PC-9 (cell line): ENCODE results near the gene CDC42EP2.

Experiments used
- EZH2 ChIP-seq: fragments of 200-600 bp; sonication (generic); IDR thresholded peaks from 2 replicates; pipeline ENCODE4 v1.8.0; 2017; ENCODE audit warnings: antibody characterized with exemption, low read depth
- TF ChIP-seq, protein P1 (sequence below): fragments of 200-600 bp; sonication (generic); conservative IDR thresholded peaks from 2 replicates; pipeline ENCODE4 v1.6.1; 2017; ENCODE audit warnings: mixed run types, antibody characterized with exemption, mild to moderate bottlenecking, moderate library complexity

DNA sequence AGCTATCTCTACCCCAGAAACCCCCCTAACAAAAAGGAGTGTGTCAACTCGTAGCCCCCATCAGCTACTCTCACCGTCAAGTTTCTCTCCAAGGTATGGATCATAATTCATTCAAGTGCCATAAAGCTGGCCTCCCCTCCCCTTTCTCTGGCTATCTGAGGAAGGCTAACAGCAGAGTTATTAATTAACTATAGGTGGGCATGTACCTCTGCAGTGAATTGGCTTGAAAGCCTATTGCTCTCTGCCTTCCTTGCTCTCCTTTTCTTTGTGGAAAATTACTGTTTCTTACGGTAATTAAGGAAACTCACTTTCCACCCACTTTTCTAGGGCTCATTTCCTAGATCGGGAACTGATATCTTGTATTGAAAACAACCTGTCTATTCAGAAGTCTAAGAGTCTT is 38.8 kb upstream of the CDC42EP2 start:
- TF ChIP-seq, protein P1, sequence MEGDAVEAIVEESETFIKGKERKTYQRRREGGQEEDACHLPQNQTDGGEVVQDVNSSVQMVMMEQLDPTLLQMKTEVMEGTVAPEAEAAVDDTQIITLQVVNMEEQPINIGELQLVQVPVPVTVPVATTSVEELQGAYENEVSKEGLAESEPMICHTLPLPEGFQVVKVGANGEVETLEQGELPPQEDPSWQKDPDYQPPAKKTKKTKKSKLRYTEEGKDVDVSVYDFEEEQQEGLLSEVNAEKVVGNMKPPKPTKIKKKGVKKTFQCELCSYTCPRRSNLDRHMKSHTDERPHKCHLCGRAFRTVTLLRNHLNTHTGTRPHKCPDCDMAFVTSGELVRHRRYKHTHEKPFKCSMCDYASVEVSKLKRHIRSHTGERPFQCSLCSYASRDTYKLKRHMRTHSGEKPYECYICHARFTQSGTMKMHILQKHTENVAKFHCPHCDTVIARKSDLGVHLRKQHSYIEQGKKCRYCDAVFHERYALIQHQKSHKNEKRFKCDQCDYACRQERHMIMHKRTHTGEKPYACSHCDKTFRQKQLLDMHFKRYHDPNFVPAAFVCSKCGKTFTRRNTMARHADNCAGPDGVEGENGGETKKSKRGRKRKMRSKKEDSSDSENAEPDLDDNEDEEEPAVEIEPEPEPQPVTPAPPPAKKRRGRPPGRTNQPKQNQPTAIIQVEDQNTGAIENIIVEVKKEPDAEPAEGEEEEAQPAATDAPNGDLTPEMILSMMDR, result no peak
- TF ChIP-seq EZH2, result no peak
